SK-N-SH (cell line): ENCODE results near the gene PGAM2. TPM values are rescaled to one million over a fixed set of nuclear protein-coding genes. Genes with fewer than 3 reads are reported as not detected.
A peak's percentile ranks its signal among the peaks of the same experiment; 100 is the strongest.

Experiments used
- CTCF ChIA-PET: fragments of 300-600, 350-600 bp; formaldehyde crosslinking; extraction: SDS; loops from one replicate; lab custom pipeline; 2021; lab: Yijun Ruan, JAX
- POLR2A ChIA-PET: fragments of 350-600 bp; sonication (Branson Sonifier 250); formaldehyde crosslinking; extraction: SDS; loops from one replicate; lab custom pipeline; 2020; ENCODE audit warnings: antibody characterized with exemption, inconsistent platforms; lab: Yijun Ruan, JAX
- DNase-seq: peaks from one replicate; pipeline ENCODE4 v3.0.0; 2012
- H2AFZ ChIP-seq: fragments of 200-600 bp; sonication (generic); 2 replicates; pipeline ENCODE4 v1.8.1; 2016; ENCODE audit warnings: antibody characterized with exemption, mild to moderate bottlenecking, low read depth
- H3F3A ChIP-seq: fragments of 200-600 bp; sonication (generic); replicated peaks from 2 replicates; pipeline ENCODE3; 2016; ENCODE audit warnings: antibody characterized with exemption, mild to moderate bottlenecking; ENCODE audit not compliant: insufficient read depth
- H3K27ac ChIP-seq, 2 experiments: fragments of 200-500 bp in 1 of 2; fragments of 200-600 bp in 1 of 2; sonication (Bioruptor generic) in 1 of 2; sonication (generic), shearing (Covaris generic) in 1 of 2; 2 replicates each; pipeline versions ENCODE4 v1.5.1 to v1.6.1; 2014 to 2016; ENCODE audit warnings: low read depth in 2 of 2, inconsistent platforms in 1 of 2, low read length in 1 of 2, mild to moderate bottlenecking in 1 of 2, mixed read lengths in 1 of 2
- H3K27me3 ChIP-seq: fragments of 200-600 bp; sonication (generic), shearing (Covaris generic); 2 replicates; pipeline ENCODE4 v1.6.1; 2016; ENCODE audit warnings: mixed run types; ENCODE audit not compliant: insufficient read depth
- H3K36me3 ChIP-seq, 2 experiments: fragments of 200-500 bp in 1 of 2; fragments of 200-600 bp in 1 of 2; sonication (Bioruptor generic) in 1 of 2; sonication (generic) in 1 of 2; replicated peaks in 1 of 2; 2 replicates each; pipeline versions ENCODE3 to v1.5.1; 2014 to 2016; ENCODE audit warnings: low read length in 1 of 2, mild to moderate bottlenecking in 1 of 2; ENCODE audit not compliant: insufficient read depth in 2 of 2, control insufficient read depth in 1 of 2
- H3K4me1 ChIP-seq, 2 experiments: fragments of 200-500 bp in 1 of 2; fragments of 200-600 bp in 1 of 2; sonication (Bioruptor generic) in 1 of 2; sonication (generic), shearing (Covaris generic) in 1 of 2; 2 replicates each; pipeline versions ENCODE4 v1.5.1 to v1.6.1; 2014 to 2016; ENCODE audit warnings: low read depth in 1 of 2, low read length in 1 of 2, mixed run types in 1 of 2; ENCODE audit not compliant: insufficient read depth in 2 of 2, control insufficient read depth in 1 of 2
- H3K4me2 ChIP-seq: fragments of 200-600 bp; sonication (generic), shearing (Covaris generic); 2 replicates; pipeline ENCODE4 v1.6.1; 2017; ENCODE audit warnings: mixed run types
- H3K4me3 ChIP-seq, 2 experiments: fragments of 200-500 bp in 1 of 2; fragments of 200-600 bp in 1 of 2; sonication (Bioruptor generic) in 1 of 2; sonication (generic), shearing (Covaris generic) in 1 of 2; 2 replicates each; pipeline versions ENCODE4 v1.5.1 to v1.8.1; 2014 to 2016; ENCODE audit warnings: low read depth in 2 of 2, inconsistent platforms in 1 of 2, low read length in 1 of 2, mild to moderate bottlenecking in 1 of 2, mixed read lengths in 1 of 2, moderate library complexity in 1 of 2
- H3K79me2 ChIP-seq: fragments of 200-600 bp; sonication (generic); 2 replicates; pipeline ENCODE4 v1.8.1; 2017; ENCODE audit warnings: mild to moderate bottlenecking; ENCODE audit not compliant: insufficient read depth
- H3K9ac ChIP-seq: fragments of 200-600 bp; sonication (generic); 2 replicates; pipeline ENCODE4 v1.6.1; 2017; ENCODE audit warnings: mixed run types
- H3K9me2 ChIP-seq: fragments of 200-600 bp; sonication (generic); 2 replicates; pipeline ENCODE4 v1.6.1; 2017; ENCODE audit warnings: mixed run types
- H3K9me3 ChIP-seq: fragments of 200-600 bp; sonication (generic); 2 replicates; pipeline ENCODE4 v1.6.1; 2017; ENCODE audit warnings: mixed run types, mild to moderate bottlenecking, moderate library complexity
- H4K20me1 ChIP-seq: fragments of 200-600 bp; sonication (generic); 2 replicates; pipeline ENCODE4 v1.6.1; 2017; ENCODE audit warnings: mild to moderate bottlenecking, mixed run types; ENCODE audit not compliant: insufficient read depth
- ELF1 ChIP-seq: IDR thresholded peaks from 2 replicates; pipeline ENCODE4 v1.4.0; 2012
- EP300 ChIP-seq, 2 experiments: IDR thresholded peaks; 2 replicates each; pipeline versions ENCODE4 v1.4.0 to v1.6.1; 2012; ENCODE audit warnings: borderline replicate concordance in 1 of 2, low read depth in 1 of 2, low read length in 1 of 2
- FOXM1 ChIP-seq: IDR thresholded peaks from 2 replicates; pipeline ENCODE4 v1.4.0; 2012; ENCODE audit warnings: low read depth, mild to moderate bottlenecking
- GABPA ChIP-seq: IDR thresholded peaks from 2 replicates; pipeline ENCODE4 v1.4.0; 2012; ENCODE audit warnings: low read depth, mild to moderate bottlenecking
- GATA2 ChIP-seq: sonication (generic); formaldehyde crosslinking; IDR thresholded peaks from 2 replicates; pipeline ENCODE4 v1.5.0; 2020; ENCODE audit warnings: mild to moderate bottlenecking, missing genetic modification reagents
- MAX ChIP-seq: IDR thresholded peaks from 2 replicates; pipeline ENCODE4 v1.4.0; 2012; ENCODE audit warnings: low read depth
- MEF2A ChIP-seq: IDR thresholded peaks from 2 replicates; pipeline ENCODE4 v1.4.0; 2012; ENCODE audit warnings: low read depth, borderline replicate concordance
- MXI1 ChIP-seq: IDR thresholded peaks from 2 replicates; pipeline ENCODE4 v1.6.1; 2012; ENCODE audit warnings: mild to moderate bottlenecking, low read depth, low read length, improper control_type of control experiment
- NFIC ChIP-seq: IDR thresholded peaks from 2 replicates; pipeline ENCODE4 v1.4.0; 2012; ENCODE audit warnings: borderline replicate concordance
- NRF1 ChIP-seq: IDR thresholded peaks from 2 replicates; pipeline ENCODE4 v1.6.1; 2012; ENCODE audit warnings: low read depth, mild to moderate bottlenecking, low read length
- SIN3A ChIP-seq: IDR thresholded peaks from 2 replicates; pipeline ENCODE4 v1.6.1; 2012; ENCODE audit warnings: low read depth, mild to moderate bottlenecking, low read length, moderate library complexity, borderline replicate concordance
- TAF1 ChIP-seq: IDR thresholded peaks from 2 replicates; pipeline ENCODE4 v1.6.1; 2012; ENCODE audit warnings: low read depth, mild to moderate bottlenecking, low read length, moderate library complexity, borderline replicate concordance
- TEAD4 ChIP-seq: IDR thresholded peaks from 2 replicates; pipeline ENCODE4 v1.4.0; 2012; ENCODE audit warnings: mild to moderate bottlenecking, borderline replicate concordance; ENCODE audit not compliant: insufficient read depth
- USF1 ChIP-seq: IDR thresholded peaks from 2 replicates; pipeline ENCODE4 v1.4.0; 2012; ENCODE audit warnings: low read depth, borderline replicate concordance
- USF2 ChIP-seq: fragments of 150-350 bp; IDR thresholded peaks from 2 replicates; pipeline ENCODE4 v1.6.1; 2017; ENCODE audit warnings: antibody characterized with exemption, low read length, low read depth, borderline replicate concordance
- YY1 ChIP-seq: IDR thresholded peaks from 2 replicates; pipeline ENCODE4 v1.4.0; 2012; ENCODE audit warnings: low read depth, mild to moderate bottlenecking
- ZBTB33 ChIP-seq: IDR thresholded peaks from 2 replicates; pipeline ENCODE4 v1.4.0; 2012; ENCODE audit warnings: low read depth, borderline replicate concordance
- WGBS: methylation state at CpG from one replicate; pipeline ENCODE4 v1.1.6; 2017; ENCODE audit warnings: low lambda C conversion rate; 5-methylcytosine and 5-hydroxymethylcytosine counted together
- polyA plus RNA-seq, 3 experiments: library from polyadenylated mRNA; depleted of rRNA; stranded (reverse); fragments of >200 nt; gene quantifications; 2 replicates each; pipeline ENCODE4 v1.2.3, GENCODE V29; 2012

PGAM2 gene
- polyA plus RNA-seq, 1 of the 3 experiments (the other 2 are of a cell fraction), result 0.79 TPM

GRCh38 chr7:44048031-44048795 lies 17.2 kb downstream of the PGAM2 start:
- Histone ChIP-seq H4K20me1 (peaks cover 60% of the 10 kb centered on the region), H3K9me2 (no peaks in the 10 kb centered on the region), H3F3A (no peaks in the 10 kb centered on the region), H3K9me3 (no peaks in the 10 kb centered on the region), H3K79me2 (peaks cover 85% of the 10 kb centered on the region), H3K27ac (no peak overlapping the region), H3K4me3 (no peak overlapping the region), H2AFZ (no peak overlapping the region), H3K9ac (no peak overlapping the region), H3K4me1 (peaks cover 9 to 26% of the 10 kb centered on the region in 2 experiments), H3K36me3 (peaks cover 45 to 53% of the 10 kb centered on the region in 2 experiments), H3K4me2 (no peak overlapping the region), H3K27me3 (no peaks in the 10 kb centered on the region)
- TF ChIP-seq TEAD4 (no peak), EP300 (IDR thresholded peaks at IDR 0.05; ENCODE audit: borderline replicate concordance in 1 of 2, low read depth in 1 of 2, low read length in 1 of 2) (no peak), MAX (no peak), NRF1 (no peak), FOXM1 (no peak)
- WGBS, result 93% methylated on average over 7 of the region's 7 CpGs
- no peak for DNase-seq
- CTCF ChIA-PET, result interaction anchor here (0.7 to 0.9 kb wide), 2 partner anchors 10 to 148 kb away, joined by 3 read pairs; no protein-coding TSS in a partner anchor
- POLR2A ChIA-PET, result no interaction called here

GRCh38 chr7:44046321-44047061 lies 18.9 kb downstream of the PGAM2 start:
- Histone ChIP-seq H3K9me2 (no peaks in the 10 kb centered on the region), H3K27ac (no peak overlapping the region), H3K4me2 (peak overlapping the region; percentile 90), H3K27me3 (no peaks in the 10 kb centered on the region), H3K79me2 (peaks cover 69% of the 10 kb centered on the region), H3K9me3 (no peaks in the 10 kb centered on the region), H3F3A (peaks cover 8% of the 10 kb centered on the region), H2AFZ (no peak overlapping the region), H3K9ac (peak overlapping the region; percentile 80; the same call in 1 of the 2 replicates), H3K4me3 (no peak overlapping the region), H3K36me3 (peaks cover 30 to 37% of the 10 kb centered on the region in 2 experiments), H3K4me1 (peaks cover 9 to 26% of the 10 kb centered on the region in 2 experiments), H4K20me1 (peaks cover 55% of the 10 kb centered on the region)
- CTCF ChIA-PET, result interaction anchor here (0.8 to 0.9 kb wide), 2 partner anchors 10 to 149 kb away, joined by 3 to 4 read pairs; no protein-coding TSS in a partner anchor
- POLR2A ChIA-PET, result interaction anchor here (1.0 kb wide), 1 partner anchor 16 kb away, joined by 3 read pairs; no protein-coding TSS in a partner anchor
- no peak for DNase-seq
- WGBS, result 87% methylated on average over 8 of the region's 8 CpGs
- no peak for TF ChIP-seq NFIC
- TF ChIP-seq TAF1, result no peak
- TF ChIP-seq USF2, result no peak
- TF ChIP-seq FOXM1, result no peak
- no peak for TF ChIP-seq YY1
- no peak for TF ChIP-seq GABPA
- TF ChIP-seq MAX, result no peak
- TF ChIP-seq MEF2A, result no peak
- TF ChIP-seq USF1, result no peak
- TF ChIP-seq ZBTB33, result no peak
- no peak for TF ChIP-seq EP300 (IDR thresholded peaks at IDR 0.05; ENCODE audit: borderline replicate concordance in 1 of 2, low read depth in 1 of 2, low read length in 1 of 2)
- TF ChIP-seq MXI1, result no peak
- TF ChIP-seq SIN3A, result no peak
- no peak for TF ChIP-seq ELF1
- TF ChIP-seq GATA2 (CRISPR knock-in tag), result no peak
